NOMO-1 treated with DMSO at 0.1 percent for 48 hours (cell line): Measurements from ENCODE around the gene C6orf52.
"Not testable (repeated sequence)": the region's sequence is repeated elsewhere in the genome, so short reads cannot be mapped to it uniquely, and the experiment has no call there.

Source experiments
- DNase-seq: peaks from one replicate; lab custom pipeline; 2025; ENCODE audit not compliant: unreplicated experiment; lab: John Stamatoyannopoulos, UW

C6orf52 gene

GRCh38 chr6:10696655-10697054, 2.2 kb upstream of the C6orf52 start:
- DNase-seq: no peak

GRCh38 chr6:10695086-10695657, 756 bp upstream of the C6orf52 start:
- no peak for DNase-seq

GRCh38 chr6:10692965-10693538, 1.4 kb downstream of the C6orf52 start:
- DNase-seq: no peak

GRCh38 chr6:10690651-10691445, 3.6 kb downstream of the C6orf52 start:
- DNase-seq: peak; percentile 63

GRCh38 chr6:10687582-10687981, 6.8 kb downstream of the C6orf52 start:
- DNase-seq: no peak

- no peak for DNase-seq
These were observed 7.5 kb downstream of the C6orf52 start for GRCh38 chr6:10686901-10687300.

GRCh38 chr6:10685092-10685915, 9.1 kb downstream of the C6orf52 start:
- no peak for DNase-seq

- DNase-seq: no peak
These were observed 9.8 kb downstream of the C6orf52 start for GRCh38 chr6:10684618-10685017.

GRCh38 chr6:10682355-10682988, 11.9 kb downstream of the C6orf52 start:
- DNase-seq: no peak

- DNase-seq: no peak
These were observed 12.6 kb downstream of the C6orf52 start for GRCh38 chr6:10681795-10682194.

GRCh38 chr6:10678456-10678855, 16.0 kb downstream of the C6orf52 start:
- no peak for DNase-seq

- no peak for DNase-seq
These were observed 18.0 kb downstream of the C6orf52 start for GRCh38 chr6:10676403-10676802.

- no peak for DNase-seq
These were observed 26.1 kb downstream of the C6orf52 start for GRCh38 chr6:10668126-10668917.

- DNase-seq: not testable (repeated sequence)
These were observed 28.8 kb downstream of the C6orf52 start for GRCh38 chr6:10665595-10665994.

GRCh38 chr6:10662742-10663141, 31.7 kb downstream of the C6orf52 start:
- DNase-seq: no peak

- DNase-seq: no peak
These were observed 32.2 kb downstream of the C6orf52 start for GRCh38 chr6:10662207-10662606.

GRCh38 chr6:10660431-10661191, 33.8 kb downstream of the C6orf52 start:
- DNase-seq: not testable (repeated sequence)

- no peak for DNase-seq
These were observed 34.6 kb downstream of the C6orf52 start for GRCh38 chr6:10659699-10660348.
